IMR-90 (cell line): ENCODE measurements around the gene ASAP2. TPM values are rescaled to one million over a fixed set of nuclear protein-coding genes. Genes with fewer than 3 reads are reported as not detected.

Source experiments
- ATAC-seq: fragments of 200-7000 bp; cut with Tn5 transposase; 2 replicates; pipeline ENCODE4 v1.9.1; 2020; ENCODE audit warnings: low read depth, mild to moderate bottlenecking, moderate library complexity
- BruUV-seq: library from RNA; stranded (reverse); fragments of 400-500 nt; replicated peaks from 2 replicates; lab custom pipeline; 2021; lab: Mats Ljungman, UMichigan
- CTCF ChIA-PET: fragments of 300-600 bp; formaldehyde crosslinking; extraction: SDS; loops from one replicate; lab custom pipeline; 2021; ENCODE audit warnings: antibody characterized with exemption; lab: Yijun Ruan, JAX
- POLR2A ChIA-PET: fragments of 300-600 bp; sonication (Branson Sonifier 250); formaldehyde crosslinking; loops from one replicate; lab custom pipeline; 2022; ENCODE audit warnings: antibody characterized with exemption; ENCODE audit not compliant: unreplicated experiment; lab: Charles Lee
- DNase-seq: peaks from one replicate; pipeline ENCODE4 v3.0.0; 2013
- H2AFZ ChIP-seq: replicated peaks from 2 replicates; pipeline ENCODE3; 2013; ENCODE audit warnings: low read length, mild to moderate bottlenecking; ENCODE audit not compliant: poor library complexity
- H2AK5ac ChIP-seq: 2 replicates; pipeline ENCODE4 v1.6.1; 2013; ENCODE audit warnings: low read depth, low read length, inconsistent platforms
- H2AK9ac ChIP-seq: replicated peaks from 2 replicates; pipeline ENCODE3; 2013; ENCODE audit warnings: mild to moderate bottlenecking, low read depth, low read length, moderate library complexity; ENCODE audit not compliant: poor library complexity
- H2BK120ac ChIP-seq: 2 replicates; pipeline ENCODE4 v1.6.1; 2013; ENCODE audit warnings: low read depth, low read length, inconsistent platforms
- H2BK15ac ChIP-seq: 3 replicates; pipeline ENCODE4 v1.6.1; 2013; ENCODE audit warnings: low read depth, low read length, inconsistent platforms
- H2BK20ac ChIP-seq: 2 replicates; pipeline ENCODE4 v1.6.1; 2013; ENCODE audit warnings: low read depth, mild to moderate bottlenecking, inconsistent platforms, low read length, moderate library complexity
- H2BK5ac ChIP-seq: 2 replicates; pipeline ENCODE4 v1.6.1; 2013; ENCODE audit warnings: mild to moderate bottlenecking, low read depth, low read length, inconsistent platforms; ENCODE audit not compliant: poor library complexity, severe bottlenecking
- H3K14ac ChIP-seq: replicated peaks from 2 replicates; pipeline ENCODE4 v1.6.1; 2013; ENCODE audit warnings: low read depth, low read length, inconsistent platforms
- H3K18ac ChIP-seq: 2 replicates; pipeline ENCODE4 v1.6.1; 2013; ENCODE audit warnings: low read depth, low read length, control low read depth
- H3K23ac ChIP-seq: 2 replicates; pipeline ENCODE4 v1.6.1; 2013; ENCODE audit warnings: low read depth, low read length, inconsistent platforms
- H3K27ac ChIP-seq: 2 replicates; pipeline ENCODE4 v1.5.1; 2013; ENCODE audit warnings: mild to moderate bottlenecking, control low read depth, low read length; ENCODE audit not compliant: insufficient read depth
- H3K27me3 ChIP-seq: 2 replicates; pipeline ENCODE4 v1.6.1; 2013; ENCODE audit warnings: low read length; ENCODE audit not compliant: control insufficient read depth, insufficient read depth
- H3K36me3 ChIP-seq: 2 replicates; pipeline ENCODE4 v1.6.1; 2013; ENCODE audit warnings: low read length, mixed read lengths; ENCODE audit not compliant: control insufficient read depth, insufficient read depth
- H3K4ac ChIP-seq: 2 replicates; pipeline ENCODE4 v1.6.1; 2013; ENCODE audit warnings: low read depth, low read length, inconsistent platforms
- H3K4me1 ChIP-seq: 2 replicates; pipeline ENCODE4 v1.6.1; 2013; ENCODE audit warnings: low read length, mixed read lengths; ENCODE audit not compliant: control insufficient read depth, insufficient read depth
- H3K4me2 ChIP-seq: 2 replicates; pipeline ENCODE4 v1.6.1; 2013; ENCODE audit warnings: low read depth, mild to moderate bottlenecking, control low read depth, low read length, moderate library complexity
- H3K4me3 ChIP-seq: 2 replicates; pipeline ENCODE4 v1.5.1; 2013; ENCODE audit warnings: low read depth, mild to moderate bottlenecking, control low read depth, low read length, moderate library complexity; ENCODE audit not compliant: insufficient read depth
- H3K56ac ChIP-seq: 2 replicates; pipeline ENCODE4 v1.6.1; 2013; ENCODE audit warnings: low read length, inconsistent platforms; ENCODE audit not compliant: insufficient read depth; ENCODE audit errors: extremely low read depth
- H3K79me1 ChIP-seq, 2 experiments: 2 replicates each; pipeline ENCODE4 v1.6.1; 2013; ENCODE audit warnings: low read length in 2 of 2, inconsistent platforms in 1 of 2, low read depth in 1 of 2
- H3K9ac ChIP-seq: 2 replicates; pipeline ENCODE4 v1.6.1; 2013; ENCODE audit warnings: low read depth, low read length, control low read depth
- H3K9me1 ChIP-seq: 2 replicates; pipeline ENCODE4 v1.6.1; 2013; ENCODE audit warnings: low read length, inconsistent platforms; ENCODE audit not compliant: insufficient read depth
- H3K9me3 ChIP-seq: 2 replicates; pipeline ENCODE4 v1.6.1; 2013; ENCODE audit warnings: low read length; ENCODE audit not compliant: control insufficient read depth, insufficient read depth
- H4K20me1 ChIP-seq: 2 replicates; pipeline ENCODE4 v1.6.1; 2013; ENCODE audit warnings: low read length, inconsistent platforms; ENCODE audit not compliant: insufficient read depth
- H4K5ac ChIP-seq: 2 replicates; pipeline ENCODE4 v1.6.1; 2013; ENCODE audit warnings: mild to moderate bottlenecking, low read depth, low read length, control low read depth
- H4K8ac ChIP-seq, 2 experiments: 2 replicates each; pipeline ENCODE4 v1.6.1; 2013; ENCODE audit warnings: low read depth in 2 of 2, low read length in 2 of 2, control low read depth in 1 of 2, inconsistent platforms in 1 of 2
- H4K91ac ChIP-seq: 2 replicates; pipeline ENCODE4 v1.6.1; 2013; ENCODE audit warnings: low read depth, low read length, inconsistent platforms; ENCODE audit not compliant: insufficient read depth
- BHLHE40 ChIP-seq: fragments of 150-350 bp; IDR thresholded peaks from 2 replicates; pipeline ENCODE4 v1.6.1; 2016; ENCODE audit warnings: mild to moderate bottlenecking, low read depth, low read length
- CEBPB ChIP-seq: IDR thresholded peaks from 2 replicates; pipeline ENCODE4 v1.6.1; 2012; ENCODE audit warnings: low read depth, low read length, improper control_type of control experiment
- CHD1 ChIP-seq: IDR thresholded peaks from 2 replicates; pipeline ENCODE4 v1.6.1; 2012; ENCODE audit warnings: low read depth, low read length, improper control_type of control experiment
- FOS ChIP-seq: fragments of 150-350 bp; IDR thresholded peaks from 2 replicates; pipeline ENCODE4 v1.6.1; 2016; ENCODE audit warnings: low read depth, low read length
- MAFK ChIP-seq: IDR thresholded peaks from 2 replicates; pipeline ENCODE4 v1.6.1; 2012; ENCODE audit warnings: low read depth, low read length, improper control_type of control experiment
- MAZ ChIP-seq: IDR thresholded peaks from 2 replicates; pipeline ENCODE4 v1.6.1; 2012; ENCODE audit warnings: low read depth, mild to moderate bottlenecking, low read length, improper control_type of control experiment, moderate library complexity, borderline replicate concordance
- MXI1 ChIP-seq: IDR thresholded peaks from 2 replicates; pipeline ENCODE4 v1.6.1; 2012; ENCODE audit warnings: low read depth, mild to moderate bottlenecking, low read length, moderate library complexity, borderline replicate concordance
- NFE2L2 ChIP-seq: fragments of 150-350 bp; IDR thresholded peaks from 2 replicates; pipeline ENCODE4 v1.6.1; 2016; ENCODE audit warnings: low read depth, mild to moderate bottlenecking, low read length
- POLR2A ChIP-seq: IDR thresholded peaks from 2 replicates; pipeline ENCODE4 v1.6.1; 2012; ENCODE audit warnings: mild to moderate bottlenecking, low read depth, low read length
- RAD21 ChIP-seq: IDR thresholded peaks from 2 replicates; pipeline ENCODE4 v1.6.1; 2012; ENCODE audit warnings: low read length, improper control_type of control experiment
- RCOR1 ChIP-seq: IDR thresholded peaks from 2 replicates; pipeline ENCODE4 v1.6.1; 2012; ENCODE audit warnings: mild to moderate bottlenecking, low read length, improper control_type of control experiment; ENCODE audit not compliant: insufficient replicate concordance
- RFX5 ChIP-seq: IDR thresholded peaks from 2 replicates; pipeline ENCODE4 v1.8.0; 2012; ENCODE audit warnings: low read depth, mild to moderate bottlenecking, low read length, moderate library complexity
- SMC3 ChIP-seq: fragments of 150-350 bp; IDR thresholded peaks from 2 replicates; pipeline ENCODE4 v1.6.1; 2016; ENCODE audit warnings: low read depth, mild to moderate bottlenecking, antibody characterized with exemption, low read length, moderate library complexity
- WGBS, 2 experiments: methylation state at CpG; one replicate each; pipeline versions ENCODE4 v1.1.5 to v1.1.7; 2013; ENCODE audit warnings: missing lambda C conversion rate in 2 of 2; ENCODE audit not compliant: insufficient read length in 1 of 2; ENCODE audit errors: extremely low coverage in 2 of 2; 5-methylcytosine and 5-hydroxymethylcytosine counted together
- dilution Hi-C: fragments of 300-500 bp; cut with HindIII; formaldehyde crosslinking; loops from one replicate; pipeline ENCODE4 v1.14.3; 2018; ENCODE audit warnings: low sequenced_read_pairs; ENCODE audit not compliant: unreplicated experiment
- in situ Hi-C: fragments of 300-500 bp; cut with MboI; formaldehyde crosslinking; loops from 3 replicates; pipeline ENCODE4 v1.14.3; 2019; ENCODE audit warnings: low sequenced_read_pairs, inconsistent platforms, mixed read lengths
- intact Hi-C: fragments of 100-400 bp; cut with micrococcal nuclease; formaldehyde crosslinking; loops from 2 replicates; pipeline ENCODE4 v1.10.0; 2022
- polyA plus RNA-seq, 3 experiments: library from polyadenylated mRNA; depleted of rRNA; stranded (reverse); fragments of >200 nt; gene quantifications; 2 replicates each; pipeline ENCODE4 v1.2.3, GENCODE V29; 2012; ENCODE audit warnings: low replicate concordance in 1 of 3
- total RNA-seq: library from RNA; depleted of rRNA; stranded (reverse); fragments of >200 nt; gene quantifications from 2 replicates; pipeline ENCODE4 v1.2.3, GENCODE V29; 2012
- TF ChIP-seq, protein P1 (sequence below): fragments of 150-350 bp; IDR thresholded peaks from 2 replicates; pipeline ENCODE4 v1.6.1; 2016; ENCODE audit warnings: low read depth, mild to moderate bottlenecking, low read length, moderate library complexity, borderline replicate concordance
- TF ChIP-seq, protein P2 (sequence below): fragments of 150-350 bp; IDR thresholded peaks from 2 replicates; pipeline ENCODE4 v1.6.1; 2017; ENCODE audit warnings: mild to moderate bottlenecking, antibody characterized with exemption, low read length, low read depth

ASAP2 gene
- total and polyA plus RNA-seq, 2 of the 4 experiments (the other 2 are of a cell fraction) = 19.7 to 28.1 TPM

DNA sequence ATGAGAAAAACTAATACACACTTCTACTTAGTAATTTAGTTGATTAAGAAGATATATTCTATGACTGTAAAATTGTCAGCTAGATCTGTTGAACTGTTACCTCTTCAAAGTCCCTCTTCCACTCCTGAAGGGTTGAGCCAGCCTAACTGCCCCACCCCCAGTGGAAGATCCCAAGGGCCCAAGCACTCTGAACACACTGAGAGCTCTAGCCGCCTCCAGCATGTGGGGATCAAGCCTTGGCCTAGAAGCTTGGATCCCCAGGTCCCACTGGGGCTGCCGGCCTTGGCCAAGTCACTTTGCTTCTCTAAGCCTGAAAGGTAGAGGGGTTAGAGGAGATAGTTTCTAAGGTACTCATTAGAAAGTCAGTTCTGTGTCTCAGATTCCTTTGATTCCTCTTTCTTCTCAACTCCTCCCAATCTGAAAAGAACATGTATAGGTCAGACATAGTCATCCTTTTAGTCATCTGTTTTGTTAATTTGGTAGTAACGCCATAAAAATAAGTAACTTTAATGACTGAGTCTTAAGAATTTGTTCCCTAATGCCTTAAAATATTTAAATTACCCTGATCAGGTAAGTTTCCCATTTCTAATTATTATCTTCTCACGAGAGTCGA, 222.5 kb downstream of the ASAP2 start:
- Histone ChIP-seq H3K4ac (peak overlapping the region; percentile 97), H3K36me3 (peaks cover 11% of the 10 kb centered on the region), H3K14ac (peak overlapping the region; percentile 87; the same call in 1 of the 2 replicates), H4K20me1 (no peaks in the 10 kb centered on the region), H4K5ac (peak overlapping the region; percentile 69; the same call in 1 of the 2 replicates), H4K8ac (peak overlapping the region; percentile 77 to 92), H3K9me1 (peaks cover 14% of the 10 kb centered on the region), H3K4me1 (peaks cover 10% of the 10 kb centered on the region), H2AK5ac (peak overlapping the region; percentile 57), H3K4me3 (no peak overlapping the region), H3K9ac (no peak overlapping the region), H2AFZ (peak overlapping the region; percentile 81), H3K9me3 (no peaks in the 10 kb centered on the region), H2BK15ac (peak overlapping the region; percentile 91; the same call in 2 of the 3 replicates), H3K56ac (no peak overlapping the region), H3K27me3 (no peaks in the 10 kb centered on the region), H2BK5ac (peak overlapping the region; percentile 96), H3K79me1 (peaks cover 23 to 47% of the 10 kb centered on the region in 2 experiments), H2BK20ac (peak overlapping the region; percentile 95), H2BK120ac (peak overlapping the region; percentile 96), H3K18ac (peak overlapping the region; percentile 66; the same call in 1 of the 2 replicates), H3K27ac (peak overlapping the region; percentile 55), H3K23ac (peak overlapping the region; percentile 85; the same call in 1 of the 2 replicates), H4K91ac (peak overlapping the region; percentile 97), H3K4me2 (peak overlapping the region; percentile 27; the same call in 1 of the 2 replicates), H2AK9ac (peak overlapping the region; percentile 88)
- in situ Hi-C loops (no loop called here), intact Hi-C loops (no loop called here), dilution Hi-C loops (no loop called here)
- BruUV-seq = no TSS peak
- ATAC-seq (peak; percentile 75), DNase-seq (peak; percentile 36)
- CTCF ChIA-PET = no interaction called here
- WGBS, 2 experiments = no CpG with 5 or more reads among the region's 5 CpGs
- POLR2A ChIA-PET = no interaction called here
- no peak for TF ChIP-seq NFE2L2
- no peak for TF ChIP-seq RAD21
- TF ChIP-seq BHLHE40 = no peak
- TF ChIP-seq MXI1 = no peak
- TF ChIP-seq RFX5 = no peak
- TF ChIP-seq RCOR1 = no peak
- TF ChIP-seq, protein P1, sequence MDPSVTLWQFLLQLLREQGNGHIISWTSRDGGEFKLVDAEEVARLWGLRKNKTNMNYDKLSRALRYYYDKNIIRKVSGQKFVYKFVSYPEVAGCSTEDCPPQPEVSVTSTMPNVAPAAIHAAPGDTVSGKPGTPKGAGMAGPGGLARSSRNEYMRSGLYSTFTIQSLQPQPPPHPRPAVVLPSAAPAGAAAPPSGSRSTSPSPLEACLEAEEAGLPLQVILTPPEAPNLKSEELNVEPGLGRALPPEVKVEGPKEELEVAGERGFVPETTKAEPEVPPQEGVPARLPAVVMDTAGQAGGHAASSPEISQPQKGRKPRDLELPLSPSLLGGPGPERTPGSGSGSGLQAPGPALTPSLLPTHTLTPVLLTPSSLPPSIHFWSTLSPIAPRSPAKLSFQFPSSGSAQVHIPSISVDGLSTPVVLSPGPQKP = no peak
- TF ChIP-seq CEBPB = no peak
- TF ChIP-seq CHD1 = no peak
- TF ChIP-seq MAFK = no peak
- no peak for TF ChIP-seq POLR2A
- no peak for TF ChIP-seq SMC3
- TF ChIP-seq MAZ = no peak
- TF ChIP-seq, protein P2, sequence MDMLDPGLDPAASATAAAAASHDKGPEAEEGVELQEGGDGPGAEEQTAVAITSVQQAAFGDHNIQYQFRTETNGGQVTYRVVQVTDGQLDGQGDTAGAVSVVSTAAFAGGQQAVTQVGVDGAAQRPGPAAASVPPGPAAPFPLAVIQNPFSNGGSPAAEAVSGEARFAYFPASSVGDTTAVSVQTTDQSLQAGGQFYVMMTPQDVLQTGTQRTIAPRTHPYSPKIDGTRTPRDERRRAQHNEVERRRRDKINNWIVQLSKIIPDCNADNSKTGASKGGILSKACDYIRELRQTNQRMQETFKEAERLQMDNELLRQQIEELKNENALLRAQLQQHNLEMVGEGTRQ = no peak
- TF ChIP-seq FOS = no peak
